ENCODE measurements around the gene ALKBH2.

Gene ALKBH2

GRCh38 chr12:109120557-109120956 is 27.3 kb upstream of the ALKBH2 start:
- Mint-ChIP-seq H3K4me1 (ENCODE audit: low read depth) (peaks cover 6% of the 10 kb centered on the region), H3K27me3 (no peaks in the 10 kb centered on the region), H3K9me3 (ENCODE audit: low read depth) (no peaks in the 10 kb centered on the region), H3K36me3 (peaks cover 3% of the 10 kb centered on the region), H3K4me3 (no peak overlapping the region), H3K27ac (no peak overlapping the region)

- H3K4me3 Mint-ChIP-seq, result no peak overlapping the region
- no peaks in the 10 kb centered on the region for H3K27me3 Mint-ChIP-seq
- peaks cover 10% of the 10 kb centered on the region for H3K4me1 Mint-ChIP-seq (ENCODE audit: low read depth)
- H3K9me3 Mint-ChIP-seq (ENCODE audit: low read depth), result no peaks in the 10 kb centered on the region
- no peak overlapping the region for H3K27ac Mint-ChIP-seq
- no peaks in the 10 kb centered on the region for H3K36me3 Mint-ChIP-seq
Observed at GRCh38 chr12:109120095-109120494, 26.8 kb upstream of the ALKBH2 start.

- H3K36me3 Mint-ChIP-seq, result no peaks in the 10 kb centered on the region
- no peak overlapping the region for H3K4me3 Mint-ChIP-seq
- H3K9me3 Mint-ChIP-seq (ENCODE audit: low read depth), result no peaks in the 10 kb centered on the region
- no peaks in the 10 kb centered on the region for H3K27me3 Mint-ChIP-seq
- H3K27ac Mint-ChIP-seq, result no peak overlapping the region
- peaks cover 35% of the 10 kb centered on the region for H3K4me1 Mint-ChIP-seq (ENCODE audit: low read depth)
Observed at GRCh38 chr12:109116611-109116949, 23.3 kb upstream of the ALKBH2 start.

- no peaks in the 10 kb centered on the region for H3K36me3 Mint-ChIP-seq
- H3K4me3 Mint-ChIP-seq, result peak within 1 kb of the TSS; percentile 48
- H3K27me3 Mint-ChIP-seq, result no peaks in the 10 kb centered on the region
- no peaks in the 10 kb centered on the region for H3K9me3 Mint-ChIP-seq (ENCODE audit: low read depth)
- no peak within 1 kb of the TSS for H3K27ac Mint-ChIP-seq
- H3K4me1 Mint-ChIP-seq (ENCODE audit: low read depth), result peaks cover 36% of the 10 kb centered on the region
Observed at GRCh38 chr12:109115758-109116610, 22.7 kb upstream of the ALKBH2 start, which contains the start of gene ACACB. ACACB (plus strand) TSS chr12:109116587; CDS start chr12:109139406, 22,819 bp downstream.

- Mint-ChIP-seq H3K36me3 (no peaks in the 10 kb centered on the region), H3K27me3 (no peaks in the 10 kb centered on the region), H3K27ac (no peak overlapping the region), H3K9me3 (ENCODE audit: low read depth) (no peaks in the 10 kb centered on the region), H3K4me3 (no peak overlapping the region), H3K4me1 (ENCODE audit: low read depth) (peaks cover 39% of the 10 kb centered on the region)
Observed at GRCh38 chr12:109115404-109115757, 22.1 kb upstream of the ALKBH2 start.

GRCh38 chr12:109114644-109115043 is 21.4 kb upstream of the ALKBH2 start:
- H3K27ac Mint-ChIP-seq, result no peak overlapping the region
- no peaks in the 10 kb centered on the region for H3K9me3 Mint-ChIP-seq (ENCODE audit: low read depth)
- no peak overlapping the region for H3K4me3 Mint-ChIP-seq
- no peaks in the 10 kb centered on the region for H3K36me3 Mint-ChIP-seq
- H3K27me3 Mint-ChIP-seq, result no peaks in the 10 kb centered on the region
- H3K4me1 Mint-ChIP-seq (ENCODE audit: low read depth), result peaks cover 40% of the 10 kb centered on the region

- H3K4me1 Mint-ChIP-seq (ENCODE audit: low read depth), result peaks cover 40% of the 10 kb centered on the region
- H3K27ac Mint-ChIP-seq, result no peak overlapping the region
- H3K9me3 Mint-ChIP-seq (ENCODE audit: low read depth), result no peaks in the 10 kb centered on the region
- H3K27me3 Mint-ChIP-seq, result no peaks in the 10 kb centered on the region
- H3K4me3 Mint-ChIP-seq, result no peak overlapping the region
- H3K36me3 Mint-ChIP-seq, result no peaks in the 10 kb centered on the region
Observed at GRCh38 chr12:109113661-109114321, 20.5 kb upstream of the ALKBH2 start.

GRCh38 chr12:109112720-109113465 is 19.6 kb upstream of the ALKBH2 start:
- no peaks in the 10 kb centered on the region for H3K9me3 Mint-ChIP-seq (ENCODE audit: low read depth)
- H3K27me3 Mint-ChIP-seq, result no peaks in the 10 kb centered on the region
- H3K4me1 Mint-ChIP-seq (ENCODE audit: low read depth), result peaks cover 40% of the 10 kb centered on the region
- no peak overlapping the region for H3K4me3 Mint-ChIP-seq
- H3K27ac Mint-ChIP-seq, result no peak overlapping the region
- H3K36me3 Mint-ChIP-seq, result peaks cover 3% of the 10 kb centered on the region

GRCh38 chr12:109110988-109111495 is 17.8 kb upstream of the ALKBH2 start:
- no peaks in the 10 kb centered on the region for H3K9me3 Mint-ChIP-seq (ENCODE audit: low read depth)
- H3K4me3 Mint-ChIP-seq, result peak overlapping the region; percentile 84
- H3K36me3 Mint-ChIP-seq, result peaks cover 6% of the 10 kb centered on the region

GRCh38 chr12:109109746-109110350 is 16.6 kb upstream of the ALKBH2 start:
- Mint-ChIP-seq H3K9me3 (ENCODE audit: low read depth) (no peaks in the 10 kb centered on the region), H3K4me1 (ENCODE audit: low read depth) (peaks cover 28% of the 10 kb centered on the region), H3K27ac (no peak overlapping the region), H3K4me3 (no peak overlapping the region), H3K27me3 (no peaks in the 10 kb centered on the region), H3K36me3 (peaks cover 9% of the 10 kb centered on the region)

More at GRCh38 chr12:109110988-109111495, 17.8 kb upstream of the ALKBH2 start:
- Mint-ChIP-seq H3K27me3 (no peaks in the 10 kb centered on the region), H3K27ac (no peak overlapping the region), H3K4me1 (ENCODE audit: low read depth) (peaks cover 39% of the 10 kb centered on the region)

- no peak overlapping the region for H3K4me3 Mint-ChIP-seq
- no peaks in the 10 kb centered on the region for H3K27me3 Mint-ChIP-seq
- H3K4me1 Mint-ChIP-seq (ENCODE audit: low read depth), result peaks cover 4% of the 10 kb centered on the region
- H3K36me3 Mint-ChIP-seq, result peaks cover 17% of the 10 kb centered on the region
- H3K9me3 Mint-ChIP-seq (ENCODE audit: low read depth), result no peaks in the 10 kb centered on the region
- H3K27ac Mint-ChIP-seq, result no peak overlapping the region
Observed at GRCh38 chr12:109105176-109105575, 11.9 kb upstream of the ALKBH2 start.

- peaks cover 14% of the 10 kb centered on the region for H3K36me3 Mint-ChIP-seq
- no peaks in the 10 kb centered on the region for H3K27me3 Mint-ChIP-seq
- no peaks in the 10 kb centered on the region for H3K9me3 Mint-ChIP-seq (ENCODE audit: low read depth)
- no peak overlapping the region for H3K27ac Mint-ChIP-seq
- H3K4me3 Mint-ChIP-seq, result no peak overlapping the region
- peaks cover 21% of the 10 kb centered on the region for H3K4me1 Mint-ChIP-seq (ENCODE audit: low read depth)
Observed at GRCh38 chr12:109102491-109102890, 9.2 kb upstream of the ALKBH2 start.

- Mint-ChIP-seq H3K36me3 (peaks cover 14% of the 10 kb centered on the region), H3K27me3 (no peaks in the 10 kb centered on the region), H3K4me1 (ENCODE audit: low read depth) (peaks cover 21% of the 10 kb centered on the region), H3K9me3 (ENCODE audit: low read depth) (no peaks in the 10 kb centered on the region), H3K4me3 (peak overlapping the region; percentile 89), H3K27ac (no peak overlapping the region)
Observed at GRCh38 chr12:109100741-109101140, 7.5 kb upstream of the ALKBH2 start.

- peaks cover 10% of the 10 kb centered on the region for H3K36me3 Mint-ChIP-seq
- H3K9me3 Mint-ChIP-seq (ENCODE audit: low read depth), result no peaks in the 10 kb centered on the region
- H3K4me1 Mint-ChIP-seq (ENCODE audit: low read depth), result peaks cover 21% of the 10 kb centered on the region
- peak overlapping the region; percentile 89 for H3K4me3 Mint-ChIP-seq
- no peaks in the 10 kb centered on the region for H3K27me3 Mint-ChIP-seq
- peak overlapping the region; percentile 24 for H3K27ac Mint-ChIP-seq
Observed at GRCh38 chr12:109099431-109100020, 6.3 kb upstream of the ALKBH2 start.

Data from activated naive CD8-positive, alpha-beta T cell (primary cell).